Measurements from ENCODE around the gene IKZF2. TPM values are rescaled to one million over a fixed set of nuclear protein-coding genes. Genes with fewer than 3 reads are reported as not detected.

Gene IKZF2
- total RNA-seq, 4 donors from 2014 or later: 12.1 to 24.7 (median 19.0) TPM

GRCh38 chr2:213068676-213069359 lies 82.6 kb downstream of the IKZF2 start:
- WGBS, 2 donors: 71 to 88% methylated on average over 2 of the region's 2 CpGs
- no peaks in the 10 kb centered on the region for H3K27me3 ChIP-seq
- no peak for DNase-seq (ENCODE audit: low spot score in 2 of 2)
- H3K36me3 ChIP-seq: no peaks in the 10 kb centered on the region
- H3K4me3 ChIP-seq: no peak overlapping the region
- H3K27ac ChIP-seq: no peak overlapping the region
- TF ChIP-seq EP300 (IDR thresholded peaks at IDR 0.05) (no peak), CTCF (IDR thresholded peaks at IDR 0.05) (no peak), POLR2A (IDR thresholded peaks at IDR 0.05) (no peak)
- H3K9me3 ChIP-seq: no peaks in the 10 kb centered on the region
- H3K4me1 ChIP-seq: peaks cover 0 to 20% (median 0%) of the 10 kb centered on the region in 4 donors

- H3K27me3 ChIP-seq: no peaks in the 10 kb centered on the region
- no peak for DNase-seq (ENCODE audit: low spot score in 2 of 2)
- no peak overlapping the region for H3K27ac ChIP-seq
- no peak overlapping the region for H3K4me3 ChIP-seq
- TF ChIP-seq POLR2A (IDR thresholded peaks at IDR 0.05) (no peak), EP300 (IDR thresholded peaks at IDR 0.05) (no peak), CTCF (IDR thresholded peaks at IDR 0.05) (no peak)
- peaks cover 0 to 20% (median 0%) of the 10 kb centered on the region in 4 donors for H3K4me1 ChIP-seq
- H3K36me3 ChIP-seq: no peaks in the 10 kb centered on the region
- no peaks in the 10 kb centered on the region for H3K9me3 ChIP-seq
Observed at GRCh38 chr2:213067888-213068287, 83.5 kb downstream of the IKZF2 start.

- H3K4me1 ChIP-seq: peaks cover 0 to 20% (median 0%) of the 10 kb centered on the region in 4 donors
- no peaks in the 10 kb centered on the region for H3K36me3 ChIP-seq
- TF ChIP-seq CTCF (IDR thresholded peaks at IDR 0.05) (no peak), EP300 (IDR thresholded peaks at IDR 0.05) (no peak), POLR2A (IDR thresholded peaks at IDR 0.05) (no peak)
- no peak for DNase-seq (ENCODE audit: low spot score in 2 of 2)
- 28 to 43% methylated on average over 1 of the region's 1 CpG for WGBS, 2 donors
- no peak overlapping the region for H3K4me3 ChIP-seq
- H3K27ac ChIP-seq: no peak overlapping the region
- H3K9me3 ChIP-seq: no peaks in the 10 kb centered on the region
- no peaks in the 10 kb centered on the region for H3K27me3 ChIP-seq
Observed at GRCh38 chr2:213066443-213066743, 85.0 kb downstream of the IKZF2 start.

- Histone ChIP-seq H3K27ac (no peak overlapping the region), H3K27me3 (no peaks in the 10 kb centered on the region), H3K4me3 (no peak overlapping the region), H3K9me3 (no peaks in the 10 kb centered on the region), H3K36me3 (no peaks in the 10 kb centered on the region), H3K4me1 (peaks cover 0 to 20% (median 0%) of the 10 kb centered on the region in 4 donors)
- 38 to 41% methylated on average over 8 of the region's 8 CpGs for WGBS, 2 donors
- no peak for TF ChIP-seq CTCF (IDR thresholded peaks at IDR 0.05)
- TF ChIP-seq POLR2A (IDR thresholded peaks at IDR 0.05): no peak
- TF ChIP-seq EP300 (IDR thresholded peaks at IDR 0.05): no peak
- no peak for DNase-seq (ENCODE audit: low spot score in 2 of 2)
Observed at GRCh38 chr2:213065583-213066442, 85.6 kb downstream of the IKZF2 start.

- no peaks in the 10 kb centered on the region for H3K9me3 ChIP-seq
- DNase-seq (ENCODE audit: low spot score in 2 of 2): no peak
- H3K36me3 ChIP-seq: no peaks in the 10 kb centered on the region
- 89% methylated on average over 2 of the region's 2 CpGs for WGBS, 2 donors
- no peak overlapping the region for H3K4me3 ChIP-seq
- no peaks in the 10 kb centered on the region for H3K27me3 ChIP-seq
- H3K4me1 ChIP-seq: peaks cover 0 to 17% (median 0%) of the 10 kb centered on the region in 4 donors
- TF ChIP-seq POLR2A (IDR thresholded peaks at IDR 0.05): no peak
- no peak for TF ChIP-seq CTCF (IDR thresholded peaks at IDR 0.05)
- no peak for TF ChIP-seq EP300 (IDR thresholded peaks at IDR 0.05)
- H3K27ac ChIP-seq: no peak overlapping the region
Observed at GRCh38 chr2:213064099-213064498, 87.3 kb downstream of the IKZF2 start.
